ENCODE measurements around the gene SORBS1.

SORBS1 gene

GRCh38 chr10:95293631-95294030 is 267.5 kb downstream of the SORBS1 start:
- no peak for DNase-seq (ENCODE audit: low read depth, low spot score)

- no peak for DNase-seq (ENCODE audit: low read depth, low spot score)
These were observed 269.7 kb downstream of the SORBS1 start for GRCh38 chr10:95291365-95292039.

- no peak for DNase-seq (ENCODE audit: low read depth, low spot score)
These were observed 270.5 kb downstream of the SORBS1 start, which contains the start of gene PDLIM1 for GRCh38 chr10:95290461-95291364. TSS of gene PDLIM1 (minus strand) at chr10:95291003. CDS start at chr10:95290915, 88 bp downstream.

GRCh38 chr10:95289921-95290421 is 271.2 kb downstream of the SORBS1 start:
- DNase-seq (ENCODE audit: low read depth, low spot score) = no peak

GRCh38 chr10:95289003-95289920 is 271.9 kb downstream of the SORBS1 start:
- no peak for DNase-seq (ENCODE audit: low read depth, low spot score)

GRCh38 chr10:95288303-95288702 is 272.9 kb downstream of the SORBS1 start:
- DNase-seq (ENCODE audit: low read depth, low spot score) = no peak

- DNase-seq (ENCODE audit: low read depth, low spot score) = no peak
These were observed 273.9 kb downstream of the SORBS1 start for GRCh38 chr10:95287281-95287680.

GRCh38 chr10:95286707-95287106 is 274.5 kb downstream of the SORBS1 start:
- no peak for DNase-seq (ENCODE audit: low read depth, low spot score)

GRCh38 chr10:95285556-95285955 is 275.6 kb downstream of the SORBS1 start:
- DNase-seq (ENCODE audit: low read depth, low spot score) = no peak

- no peak for DNase-seq (ENCODE audit: low read depth, low spot score)
These were observed 276.4 kb downstream of the SORBS1 start for GRCh38 chr10:95284807-95285206.

GRCh38 chr10:95282107-95282506 is 279.1 kb downstream of the SORBS1 start:
- DNase-seq (ENCODE audit: low read depth, low spot score) = no peak

GRCh38 chr10:95281206-95281605 is 280.0 kb downstream of the SORBS1 start:
- DNase-seq (ENCODE audit: low read depth, low spot score) = no peak

GRCh38 chr10:95280637-95281036 is 280.5 kb downstream of the SORBS1 start:
- no peak for DNase-seq (ENCODE audit: low read depth, low spot score)

- DNase-seq (ENCODE audit: low read depth, low spot score) = no peak
These were observed 281.9 kb downstream of the SORBS1 start for GRCh38 chr10:95279042-95279820.

- no peak for DNase-seq (ENCODE audit: low read depth, low spot score)
These were observed 282.8 kb downstream of the SORBS1 start for GRCh38 chr10:95278061-95278988.

GRCh38 chr10:95277614-95278013 is 283.6 kb downstream of the SORBS1 start:
- no peak for DNase-seq (ENCODE audit: low read depth, low spot score)

- DNase-seq (ENCODE audit: low read depth, low spot score) = no peak
These were observed 284.0 kb downstream of the SORBS1 start for GRCh38 chr10:95277201-95277570.

GRCh38 chr10:95276367-95277200 is 284.6 kb downstream of the SORBS1 start:
- DNase-seq (ENCODE audit: low read depth, low spot score) = no peak

All from activated naive CD8-positive, alpha-beta T cell treated with anti-CD3 and anti-CD28 coated beads, Interleukin-2, amount 50 U/mL, for 16 hours (primary cell).